ENCODE results near the gene DTL.

DTL gene

DNA sequence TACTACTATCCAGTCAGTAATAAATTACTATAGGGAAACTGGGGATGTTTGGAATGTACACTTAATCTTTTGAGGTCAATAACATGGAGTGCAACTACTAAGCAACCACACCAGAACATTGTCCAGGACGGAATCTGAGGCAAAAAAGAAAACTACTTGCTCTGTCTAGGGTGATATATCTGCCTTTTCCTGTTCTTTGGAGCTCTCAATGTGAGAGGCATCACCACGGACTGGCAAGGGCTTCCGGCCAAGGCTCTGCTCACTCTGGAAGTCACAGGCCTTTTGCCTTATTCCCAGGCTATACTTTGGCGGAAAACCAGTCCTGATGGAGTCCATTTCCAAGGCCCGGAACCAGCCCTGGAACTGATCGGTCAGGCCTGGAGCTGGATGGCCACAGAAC is 94.2 kb downstream of the DTL start:
- no peak for DNase-seq

DNA sequence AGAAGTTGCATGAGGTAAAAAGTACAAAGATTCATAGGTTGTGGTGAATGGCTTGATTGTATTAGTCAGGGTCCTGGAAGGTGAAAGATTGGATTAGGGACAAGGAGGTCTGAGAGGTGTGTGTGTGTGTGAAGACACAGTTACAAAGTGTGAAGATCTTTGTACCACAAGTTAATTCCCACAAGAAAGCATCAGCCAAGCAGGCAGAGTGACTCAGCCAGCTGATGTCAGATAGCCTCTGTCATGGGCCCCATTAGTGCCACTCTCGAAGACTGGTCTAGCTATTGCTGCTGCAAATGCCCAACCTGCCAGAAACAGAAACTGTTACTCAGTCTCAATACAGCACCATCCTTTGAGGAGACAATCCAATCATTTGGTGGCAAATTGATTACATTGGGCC is 96.5 kb downstream of the DTL start:
- DNase-seq = no peak

DNA sequence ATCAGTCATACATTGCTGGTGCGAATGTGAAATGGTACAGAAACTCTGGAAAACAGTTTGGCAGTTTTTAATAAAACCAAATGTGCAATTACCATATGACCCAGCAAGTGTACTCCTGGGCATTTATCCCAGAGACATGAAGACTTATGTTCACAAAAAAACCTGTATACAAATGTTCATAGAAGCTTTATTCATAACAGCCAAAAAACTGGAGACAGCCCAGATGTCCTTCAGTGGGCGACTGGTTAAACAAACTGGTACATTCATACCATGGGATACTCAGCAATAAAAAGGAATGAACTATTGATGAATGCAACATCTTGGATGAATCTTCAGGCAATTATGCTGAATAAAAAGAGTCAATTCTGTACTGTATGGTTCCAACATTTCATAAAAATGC is 97.8 kb downstream of the DTL start:
- DNase-seq = no peak

DNA sequence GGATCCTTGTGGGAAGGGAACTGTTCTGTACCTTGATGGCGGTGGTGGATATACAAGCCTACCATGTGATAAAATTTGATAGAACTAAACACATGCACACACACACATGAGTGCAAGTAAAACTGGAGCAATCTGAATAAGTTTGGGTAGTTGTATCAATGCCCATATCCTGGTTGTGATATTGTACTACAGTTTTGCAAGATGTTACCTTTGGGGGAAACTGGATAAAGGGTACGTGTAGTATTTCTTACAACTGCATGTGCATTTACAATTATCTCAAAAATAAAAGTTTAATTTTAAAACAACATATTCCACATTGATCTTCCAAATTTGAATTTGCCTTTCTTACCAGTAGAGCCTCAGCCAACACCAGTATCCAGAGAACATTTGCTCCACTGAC is 99.6 kb downstream of the DTL start:
- DNase-seq = no peak

DNA sequence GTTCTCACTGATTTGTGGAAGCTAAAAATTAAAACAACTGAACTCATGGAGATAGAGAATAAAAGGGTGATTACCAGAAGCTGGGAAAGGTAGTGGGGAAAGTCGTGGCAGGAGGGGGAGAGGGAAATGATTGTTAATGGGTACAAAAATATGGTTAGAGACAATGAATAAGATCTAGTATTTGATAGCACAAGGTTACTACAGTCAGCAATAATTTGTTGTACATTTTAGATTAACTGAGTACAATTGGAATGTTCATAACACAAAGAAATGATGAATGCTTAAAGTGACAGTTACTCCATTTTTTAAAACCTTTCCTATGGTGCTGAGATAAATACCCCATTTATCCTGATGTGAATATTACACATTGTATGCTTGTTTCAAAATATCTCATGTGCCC is 102.3 kb downstream of the DTL start:
- DNase-seq = no peak

DNA sequence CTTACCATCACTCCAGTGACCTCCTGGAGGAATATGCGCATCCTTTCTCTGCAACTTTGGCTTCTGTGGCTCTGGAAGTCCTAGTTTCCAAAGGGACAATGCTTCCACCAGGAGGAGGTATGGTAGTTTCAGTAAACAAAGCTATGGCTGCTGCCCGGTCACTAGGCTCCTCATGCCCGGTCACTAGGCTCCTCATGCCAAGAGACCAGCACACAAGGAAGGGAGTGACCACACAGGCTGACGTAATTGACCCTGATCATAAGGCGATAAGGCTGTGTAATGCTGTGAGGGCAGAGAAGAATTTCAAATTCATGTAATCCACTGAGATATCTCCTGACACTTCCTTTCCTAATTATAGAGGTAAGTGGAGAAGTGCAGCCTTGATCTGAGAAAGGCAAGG is 102.9 kb downstream of the DTL start:
- DNase-seq = no peak

DNA sequence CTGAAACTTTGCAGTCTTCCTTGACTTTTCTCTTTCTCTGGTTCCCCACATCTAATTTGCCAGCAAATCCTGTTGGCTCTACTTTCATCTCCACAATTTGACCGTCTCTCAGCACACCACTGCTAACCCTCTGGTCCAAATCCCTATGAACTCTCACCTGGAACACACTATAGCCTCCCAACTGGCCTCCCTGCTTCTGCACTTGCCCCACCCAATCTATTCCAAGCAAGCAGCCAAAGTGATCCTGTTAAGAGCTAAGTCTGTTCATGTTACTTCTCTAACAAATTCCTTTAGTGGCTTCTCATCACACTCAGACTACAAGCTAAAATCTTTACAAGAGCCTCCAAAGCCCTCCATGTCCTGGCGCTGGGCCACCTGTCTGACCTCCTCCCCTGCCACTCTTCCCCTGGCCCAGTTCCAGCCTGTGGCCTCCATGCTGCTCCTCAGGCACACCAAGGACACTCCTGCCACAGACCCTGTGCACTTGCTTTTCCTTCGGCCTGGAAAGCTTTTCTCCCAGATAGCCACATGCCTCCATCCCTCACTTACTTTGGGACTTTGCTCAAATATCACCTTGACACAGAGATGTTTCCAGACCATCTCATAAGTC is 104.1 kb downstream of the DTL start:
- DNase-seq = no peak

DNA sequence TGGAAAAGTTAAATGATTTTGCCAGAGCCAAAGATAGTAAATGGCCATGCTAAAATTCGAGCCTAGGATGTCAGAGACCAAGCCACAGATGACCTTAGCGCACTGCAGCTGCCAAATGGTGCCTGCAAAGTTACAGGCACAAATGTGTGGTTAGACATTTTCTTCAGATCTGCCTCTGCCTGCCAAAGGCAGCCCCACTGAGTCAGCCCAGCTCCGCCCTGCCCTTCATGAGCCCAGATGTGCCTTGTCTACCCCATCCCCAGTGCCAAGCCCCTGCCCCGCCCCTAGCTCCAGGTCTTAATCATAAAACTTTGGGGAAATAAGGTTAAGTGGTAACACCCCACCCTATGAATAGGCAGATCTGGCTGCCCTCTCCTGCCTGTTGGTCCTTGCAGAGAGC is 105.9 kb downstream of the DTL start:
- DNase-seq = no peak

DNA sequence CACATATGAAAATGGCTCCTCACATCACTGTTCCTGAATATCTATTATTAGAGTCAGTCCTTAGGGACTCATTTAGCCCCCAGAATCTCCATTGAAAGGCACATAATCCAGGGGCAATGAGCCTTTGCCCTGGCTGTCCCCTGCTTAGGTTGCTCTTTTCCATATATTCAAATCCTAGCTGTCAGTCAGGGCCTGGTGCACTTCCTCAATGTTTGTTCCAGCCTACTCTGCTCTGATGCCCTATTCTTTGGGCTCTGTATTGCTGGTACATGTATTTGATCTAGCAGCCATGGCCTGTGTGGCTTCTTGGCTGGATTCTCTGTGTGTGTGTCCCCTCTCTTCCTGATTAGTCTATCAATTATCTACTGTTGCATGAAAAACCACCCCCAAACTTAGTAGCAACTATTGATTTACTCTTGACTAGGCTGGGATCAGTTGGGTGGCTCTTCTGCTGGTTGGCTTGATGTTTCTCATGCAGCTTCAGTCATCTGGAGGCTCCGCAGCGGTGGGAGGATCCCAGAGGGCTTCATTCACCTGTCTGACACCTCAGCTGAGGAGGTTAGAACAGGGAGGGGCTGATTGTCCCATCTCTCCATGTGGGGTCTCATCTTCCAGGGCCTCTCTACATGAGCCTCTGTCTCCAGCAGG is 107.5 kb downstream of the DTL start:
- no peak for DNase-seq

DNA sequence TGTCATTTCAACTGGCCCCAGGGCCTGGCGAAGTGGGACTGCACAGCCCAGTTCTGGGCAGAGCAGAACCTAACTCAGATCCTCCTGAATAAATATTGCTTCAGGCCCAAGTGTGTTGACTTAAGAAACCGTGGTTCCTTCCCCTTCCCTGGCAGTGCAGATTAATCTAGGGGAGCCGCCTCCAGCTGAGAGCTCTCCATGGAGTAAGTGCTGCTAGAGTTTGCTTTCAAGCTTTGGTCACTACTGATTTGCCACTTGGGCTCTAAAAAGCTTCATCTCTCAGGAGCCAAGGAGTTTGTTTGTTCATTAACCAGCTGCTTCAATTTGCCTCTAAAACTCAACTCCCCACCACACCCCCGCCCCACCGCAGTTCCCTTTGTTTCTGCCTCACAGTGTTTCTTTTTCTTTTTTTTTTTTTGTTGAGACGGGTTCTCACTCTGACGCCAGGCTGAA is 112.1 kb downstream of the DTL start:
- no peak for DNase-seq

DNA sequence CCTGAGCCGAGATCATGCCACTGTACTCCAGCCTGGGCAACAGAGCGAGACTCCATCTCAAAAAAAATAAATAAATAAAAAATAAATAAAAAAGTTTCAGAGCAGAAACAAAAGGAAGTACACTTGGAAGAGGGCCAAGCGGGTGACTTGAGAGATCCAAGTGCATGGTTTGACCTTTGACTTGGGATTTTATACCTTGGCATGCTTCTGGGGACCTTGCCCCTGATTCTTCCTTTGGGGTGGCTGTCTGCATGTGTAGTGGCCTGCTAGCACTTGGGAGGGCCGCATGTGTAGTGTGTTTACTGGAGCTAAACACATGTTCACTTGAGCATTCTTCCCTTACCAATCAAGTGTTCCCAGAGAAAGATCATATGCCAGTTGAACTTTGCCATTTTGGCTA is 114.0 kb downstream of the DTL start:
- no peak for DNase-seq

DNA sequence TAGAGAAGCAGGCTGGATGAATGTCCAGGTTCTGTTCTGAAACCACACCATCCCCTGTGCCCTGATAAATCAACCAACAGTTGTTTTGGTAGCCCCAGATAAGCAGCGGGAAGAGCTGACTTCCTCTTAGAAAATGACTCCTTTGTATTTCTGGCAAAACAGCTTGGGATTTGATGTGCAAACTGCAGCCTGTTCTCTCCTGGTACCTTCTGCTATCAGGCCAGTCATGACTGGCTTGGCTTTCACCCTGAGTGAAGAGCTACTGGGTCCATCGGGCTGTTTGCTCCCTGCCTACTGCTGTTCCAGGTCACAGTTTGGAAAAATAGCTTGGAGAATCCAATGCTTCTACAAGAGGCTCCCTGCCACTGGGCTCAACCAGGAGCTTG is 116.8 kb downstream of the DTL start:
- no peak for DNase-seq

DNA sequence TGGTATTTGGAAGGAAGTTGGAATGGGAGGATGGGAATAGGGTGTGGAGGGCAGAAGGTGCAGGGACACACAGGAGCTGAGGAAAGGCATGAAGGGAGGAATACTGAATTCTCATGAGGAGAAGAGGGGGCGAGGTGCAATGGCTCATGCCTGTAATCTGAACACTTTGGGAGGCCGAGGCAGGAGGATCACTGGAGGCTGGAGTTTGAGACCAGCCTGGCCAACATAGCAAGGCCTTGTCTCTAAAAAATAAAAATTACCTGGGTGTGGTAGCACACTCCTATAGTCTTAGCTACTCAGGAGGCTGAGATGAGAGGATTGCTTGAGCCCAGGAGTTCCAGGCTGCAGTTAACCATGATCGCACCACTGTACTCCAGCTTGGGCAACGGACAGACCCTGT is 117.3 kb downstream of the DTL start:
- no peak for DNase-seq

DNA sequence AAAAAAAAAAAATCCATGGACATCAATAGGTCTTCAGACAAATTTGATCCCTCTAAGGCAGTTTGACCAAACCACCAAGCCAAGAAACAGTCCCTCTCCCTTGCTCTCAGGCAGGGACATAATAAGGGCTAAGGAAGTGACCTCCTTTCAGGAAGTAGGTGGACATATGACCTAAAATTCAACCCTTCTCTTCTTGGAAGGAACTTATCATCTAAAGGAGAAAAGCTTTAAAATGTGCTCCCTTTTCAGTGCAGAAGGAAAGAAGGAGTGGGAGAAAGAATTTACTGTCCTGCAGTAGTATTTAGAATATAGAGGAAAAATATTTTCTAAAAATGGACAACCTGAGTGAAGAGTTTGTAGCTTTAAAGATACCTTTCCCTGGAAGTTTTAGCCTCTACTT is 118.1 kb downstream of the DTL start:
- no peak for DNase-seq
